Activated naive CD4-positive, alpha-beta T cell treated with anti-CD3 and anti-CD28 coated beads for 36 hours (primary cell): ENCODE measurements around the gene NPHP4. TPM values are rescaled to one million over a fixed set of nuclear protein-coding genes. Genes with fewer than 3 reads are reported as not detected.

Experiments used
- CTCF ChIA-PET: fragments of 350-600 bp; sonication (Branson Sonifier 250); formaldehyde crosslinking; loops from one replicate; lab custom pipeline; 2021; ENCODE audit warnings: antibody characterized with exemption; lab: Charles Lee
- DNase-seq: peaks from one replicate; pipeline ENCODE4 v3.0.0-alpha.2; 2020
- H3K27ac Mint-ChIP-seq: one replicate; pipeline ENCODE4 v1.8.0; 2021; ENCODE audit warnings: mild to moderate bottlenecking, mixed read lengths
- H3K27me3 Mint-ChIP-seq: one replicate; pipeline ENCODE4 v1.8.0; 2021; ENCODE audit warnings: low read depth, mixed read lengths
- H3K36me3 Mint-ChIP-seq: one replicate; pipeline ENCODE4 v1.8.0; 2021; ENCODE audit warnings: low read depth, mixed read lengths
- H3K4me1 Mint-ChIP-seq: one replicate; pipeline ENCODE4 v1.8.0; 2021; ENCODE audit warnings: low read depth, mixed read lengths
- H3K4me3 Mint-ChIP-seq: one replicate; pipeline ENCODE4 v1.8.0; 2021; ENCODE audit warnings: mild to moderate bottlenecking, moderate library complexity, mixed read lengths
- H3K9me3 Mint-ChIP-seq: one replicate; pipeline ENCODE4 v1.8.0; 2021; ENCODE audit warnings: mixed read lengths
- intact Hi-C: fragments of 100-400 bp; cut with micrococcal nuclease; formaldehyde crosslinking; loops from one replicate; pipeline ENCODE4 v1.15.1; 2023
- total RNA-seq, 2 experiments: library from RNA; stranded (reverse); gene quantifications; one replicate each; pipeline ENCODE4 v1.2.3, GENCODE V29; 2021

The NPHP4 gene
- total RNA-seq, 2 experiments from 2014 or later, result 10.7 to 11.2 TPM

DNA sequence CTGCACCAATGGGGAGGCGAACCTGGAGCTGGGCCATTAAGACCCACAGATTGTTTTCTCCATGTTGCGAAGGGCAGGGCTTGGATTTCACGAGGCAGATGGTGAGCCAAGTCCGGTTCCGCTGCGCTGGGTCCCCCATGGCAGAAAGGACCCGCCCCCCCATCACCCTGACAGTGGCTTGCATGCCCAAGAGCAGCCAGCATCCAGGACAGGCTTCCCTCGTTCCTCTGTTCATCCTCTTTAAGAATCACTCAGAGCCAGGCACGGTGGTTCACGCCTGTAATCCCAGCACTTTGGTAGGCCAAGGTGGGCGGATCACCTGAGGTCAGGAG lies 15.8 kb upstream of the NPHP4 start:
- H3K9me3 Mint-ChIP-seq, result no peaks in the 10 kb centered on the region
- H3K4me3 Mint-ChIP-seq, result no peak overlapping the region
- H3K4me1 Mint-ChIP-seq, result peaks cover 9% of the 10 kb centered on the region
- H3K27me3 Mint-ChIP-seq, result no peaks in the 10 kb centered on the region
- H3K27ac Mint-ChIP-seq, result no peak overlapping the region
- DNase-seq, result no peak
- no peaks in the 10 kb centered on the region for H3K36me3 Mint-ChIP-seq
- intact Hi-C loops, result no loop called here
- CTCF ChIA-PET, result no interaction called here

- H3K4me3 Mint-ChIP-seq, result no peak overlapping the region
These were observed 15.3 kb upstream of the NPHP4 start for GRCh38 chr1:6007318-6008083.

GRCh38 chr1:6006882-6007281 lies 14.7 kb upstream of the NPHP4 start:
- no peaks in the 10 kb centered on the region for H3K36me3 Mint-ChIP-seq
- H3K27me3 Mint-ChIP-seq, result no peaks in the 10 kb centered on the region
- CTCF ChIA-PET, result interaction anchor here (0.5 kb wide), 1 partner anchor 1184 kb away, joined by 3 read pairs; no protein-coding TSS in a partner anchor
- no peak overlapping the region for H3K4me3 Mint-ChIP-seq
- intact Hi-C loops, result no loop called here
- H3K27ac Mint-ChIP-seq, result no peak overlapping the region
- peaks cover 9% of the 10 kb centered on the region for H3K4me1 Mint-ChIP-seq
- no peak for DNase-seq
- no peaks in the 10 kb centered on the region for H3K9me3 Mint-ChIP-seq

More at GRCh38 chr1:6007318-6008083, 15.3 kb upstream of the NPHP4 start:
- Mint-ChIP-seq H3K4me1 (peaks cover 9% of the 10 kb centered on the region), H3K27me3 (no peaks in the 10 kb centered on the region), H3K36me3 (no peaks in the 10 kb centered on the region), H3K9me3 (no peaks in the 10 kb centered on the region), H3K27ac (no peak overlapping the region)
- CTCF ChIA-PET, result no interaction called here
- intact Hi-C loops, result no loop called here
- peak; percentile 27 for DNase-seq

- Mint-ChIP-seq H3K27me3 (no peaks in the 10 kb centered on the region), H3K4me3 (no peak overlapping the region), H3K9me3 (no peaks in the 10 kb centered on the region), H3K4me1 (peaks cover 12% of the 10 kb centered on the region), H3K36me3 (no peaks in the 10 kb centered on the region), H3K27ac (no peak overlapping the region)
- no peak for DNase-seq
- intact Hi-C loops, result no loop called here
- CTCF ChIA-PET, result no interaction called here
These were observed 13.2 kb upstream of the NPHP4 start for GRCh38 chr1:6005276-6005917.

DNA sequence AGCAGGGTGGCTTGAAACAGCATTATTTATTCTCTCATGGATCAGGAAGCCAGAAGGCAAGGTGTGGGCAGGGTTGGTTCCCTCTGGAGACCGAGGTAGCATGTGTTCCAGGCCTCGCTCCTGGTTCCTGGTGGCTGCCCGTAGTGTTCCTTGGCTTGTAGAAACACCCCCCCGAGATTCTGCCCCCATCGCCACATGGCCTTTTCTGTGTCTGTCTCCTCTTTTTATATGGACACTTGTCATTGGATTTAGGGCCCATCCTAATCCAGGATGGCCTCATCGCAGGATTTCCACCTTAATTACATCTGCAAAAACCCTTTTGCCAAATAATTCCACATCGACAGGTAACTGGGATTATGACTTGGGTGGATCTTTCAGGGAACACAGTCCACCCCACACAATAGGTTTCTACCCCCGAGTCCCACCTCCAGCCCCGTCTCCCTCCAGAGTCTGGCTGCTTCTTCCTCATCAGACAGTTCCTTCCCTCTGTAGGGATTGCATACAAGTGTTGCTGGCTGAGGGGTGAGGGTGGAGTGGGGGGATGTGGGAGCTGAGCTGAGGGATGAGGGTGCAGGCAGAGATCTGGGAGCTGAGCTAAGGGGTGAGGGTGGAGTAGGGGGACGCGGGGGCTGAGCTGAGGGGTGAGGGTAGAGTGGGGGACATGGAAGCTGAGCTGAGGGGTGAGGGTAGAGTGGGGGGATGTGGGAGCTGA lies 12.3 kb upstream of the NPHP4 start:
- CTCF ChIA-PET, result no interaction called here
- H3K27me3 Mint-ChIP-seq, result no peaks in the 10 kb centered on the region
- no peak overlapping the region for H3K4me3 Mint-ChIP-seq
- no peak overlapping the region for H3K27ac Mint-ChIP-seq
- no peaks in the 10 kb centered on the region for H3K9me3 Mint-ChIP-seq
- DNase-seq, result no peak
- peaks cover 12% of the 10 kb centered on the region for H3K4me1 Mint-ChIP-seq
- no peaks in the 10 kb centered on the region for H3K36me3 Mint-ChIP-seq
- intact Hi-C loops, result no loop called here

DNA sequence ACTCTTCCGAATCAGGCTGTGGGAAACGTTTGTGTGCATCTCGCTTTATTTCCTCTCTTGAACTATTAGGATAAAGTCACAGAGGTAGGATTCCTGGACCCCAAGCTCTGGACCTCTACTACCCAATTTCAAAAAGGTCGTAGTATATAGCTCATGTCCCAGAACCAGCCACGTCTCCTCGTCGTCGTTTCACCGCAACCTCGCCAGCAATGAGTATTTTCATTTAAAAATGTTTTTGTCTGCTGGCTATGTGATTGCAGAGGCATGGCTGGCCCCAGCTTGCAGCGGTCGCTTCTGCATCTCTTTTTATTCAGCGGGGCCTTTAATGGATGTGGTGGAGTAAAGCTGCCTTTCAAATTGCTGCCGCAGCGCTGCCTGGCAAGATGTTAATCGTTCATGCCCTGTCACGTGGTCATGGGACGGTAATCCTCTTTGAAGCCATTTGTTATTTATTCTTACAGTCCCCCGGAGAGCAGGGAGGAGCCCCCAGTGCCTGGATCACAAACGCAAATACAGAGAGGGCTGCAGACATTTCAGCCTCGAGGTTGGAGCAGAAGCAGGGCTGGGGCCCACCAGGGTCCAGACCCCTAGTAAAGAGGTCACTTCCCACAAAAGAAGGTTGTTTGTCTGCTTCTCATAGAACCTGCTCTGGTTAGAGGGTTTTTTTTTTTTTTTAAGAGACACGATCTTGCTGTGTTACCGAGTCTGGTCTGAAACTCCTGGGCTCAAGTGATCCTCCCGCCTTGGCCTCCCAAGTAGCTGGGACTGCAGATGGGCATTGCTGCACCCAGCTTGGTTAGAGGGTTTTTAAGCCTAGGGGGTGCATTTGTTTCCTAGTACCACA lies 11.6 kb upstream of the NPHP4 start:
- no peaks in the 10 kb centered on the region for H3K9me3 Mint-ChIP-seq
- CTCF ChIA-PET, result no interaction called here
- H3K36me3 Mint-ChIP-seq, result no peaks in the 10 kb centered on the region
- no peak overlapping the region for H3K27ac Mint-ChIP-seq
- H3K27me3 Mint-ChIP-seq, result no peaks in the 10 kb centered on the region
- DNase-seq, result no peak
- no peak overlapping the region for H3K4me3 Mint-ChIP-seq
- intact Hi-C loops, result no loop called here
- H3K4me1 Mint-ChIP-seq, result peaks cover 10% of the 10 kb centered on the region

GRCh38 chr1:6002714-6003501 lies 10.7 kb upstream of the NPHP4 start:
- CTCF ChIA-PET, result interaction anchor here (1.6 kb wide), 1 partner anchor 9 kb away, joined by 5 read pairs; no protein-coding TSS in a partner anchor
- Mint-ChIP-seq H3K36me3 (no peaks in the 10 kb centered on the region), H3K4me1 (peaks cover 10% of the 10 kb centered on the region), H3K27me3 (no peaks in the 10 kb centered on the region), H3K9me3 (no peaks in the 10 kb centered on the region), H3K4me3 (no peak overlapping the region), H3K27ac (no peak overlapping the region)
- no peak for DNase-seq
- intact Hi-C loops, result no loop called here

GRCh38 chr1:6001992-6002576 lies 9.9 kb upstream of the NPHP4 start:
- H3K27me3 Mint-ChIP-seq, result no peaks in the 10 kb centered on the region
- H3K36me3 Mint-ChIP-seq, result no peaks in the 10 kb centered on the region
- H3K9me3 Mint-ChIP-seq, result no peaks in the 10 kb centered on the region
- no peak overlapping the region for H3K4me3 Mint-ChIP-seq
- H3K27ac Mint-ChIP-seq, result no peak overlapping the region
- intact Hi-C loops, result no loop called here
- CTCF ChIA-PET, result interaction anchor here (1.6 kb wide), 1 partner anchor 8 kb away, joined by 5 read pairs; no protein-coding TSS in a partner anchor
- no peak for DNase-seq
- peaks cover 7% of the 10 kb centered on the region for H3K4me1 Mint-ChIP-seq

GRCh38 chr1:6000444-6001288 lies 8.4 kb upstream of the NPHP4 start:
- CTCF ChIA-PET, result no interaction called here
- Mint-ChIP-seq H3K9me3 (no peaks in the 10 kb centered on the region), H3K4me3 (no peak overlapping the region), H3K4me1 (peaks cover 4% of the 10 kb centered on the region), H3K27ac (no peak overlapping the region), H3K36me3 (no peaks in the 10 kb centered on the region), H3K27me3 (no peaks in the 10 kb centered on the region)
- DNase-seq, result no peak
- intact Hi-C loops, result no loop called here

GRCh38 chr1:5999711-6000443 lies 7.7 kb upstream of the NPHP4 start:
- H3K4me3 Mint-ChIP-seq, result no peak overlapping the region
- no peaks in the 10 kb centered on the region for H3K27me3 Mint-ChIP-seq
- H3K36me3 Mint-ChIP-seq, result no peaks in the 10 kb centered on the region
- H3K9me3 Mint-ChIP-seq, result no peaks in the 10 kb centered on the region
- CTCF ChIA-PET, result no interaction called here
- no peak for DNase-seq
- peaks cover 6% of the 10 kb centered on the region for H3K4me1 Mint-ChIP-seq
- no peak overlapping the region for H3K27ac Mint-ChIP-seq
- intact Hi-C loops, result no loop called here
